Dedifferentiated amniotic fluid mesenchymal stem cell (primary cell): Measurements from ENCODE around the gene HRH4.

Source experiments
- DNase-seq: peaks from one replicate; pipeline ENCODE4 v3.0.0-alpha.2; 2016; ENCODE audit errors: extremely low spot score

HRH4 gene

GRCh38 chr18:24465486-24465885 is 5.0 kb downstream of the HRH4 start:
- DNase-seq = no peak

DNA sequence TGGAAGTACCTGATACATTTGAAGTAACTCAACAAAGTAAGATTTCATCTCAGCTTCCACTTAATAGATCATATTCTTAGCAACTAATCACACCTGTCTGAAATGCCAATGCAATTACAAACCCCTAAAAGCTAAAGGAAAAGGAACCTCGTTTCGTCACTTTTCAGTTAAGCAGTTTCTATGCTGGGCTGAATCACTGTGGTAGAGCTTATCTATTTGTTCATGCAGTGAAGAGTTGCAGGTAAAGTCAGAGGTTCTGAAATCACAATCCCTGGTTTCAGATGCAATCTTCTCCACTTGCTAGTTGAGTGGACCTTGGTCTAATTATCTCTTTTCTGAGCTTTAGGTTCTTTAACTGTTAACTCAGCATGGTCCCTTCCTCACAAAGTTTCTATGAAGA is 6.3 kb downstream of the HRH4 start:
- DNase-seq = no peak

DNA sequence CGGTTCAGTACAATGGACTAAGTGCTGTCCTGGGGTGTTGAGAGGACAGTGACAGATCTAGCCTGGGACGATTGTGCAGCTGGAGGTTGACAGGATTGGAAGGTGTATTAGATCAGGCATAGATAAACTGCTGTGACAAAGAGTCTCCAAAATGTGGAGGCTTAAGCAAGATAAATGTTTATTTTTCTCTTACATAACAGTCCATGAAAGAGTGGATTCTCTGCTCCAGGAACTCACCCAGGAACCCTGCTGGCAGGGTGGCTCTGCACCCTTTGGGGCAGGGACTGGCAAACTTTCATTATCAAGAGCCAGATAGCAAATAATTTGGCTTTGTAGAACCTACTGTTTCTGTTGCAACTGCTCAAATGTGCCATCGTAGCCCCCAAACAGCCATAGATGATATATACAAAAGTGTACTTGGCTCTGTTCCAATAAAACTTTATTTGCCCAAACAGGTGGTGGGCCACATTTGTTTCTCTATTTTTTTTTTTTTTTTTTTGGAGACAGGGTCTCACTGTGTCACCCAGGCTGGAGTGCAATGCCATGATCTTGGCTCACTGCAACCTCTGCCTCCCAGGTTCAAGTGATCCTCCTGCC is 9.7 kb downstream of the HRH4 start:
- DNase-seq = no peak

DNA sequence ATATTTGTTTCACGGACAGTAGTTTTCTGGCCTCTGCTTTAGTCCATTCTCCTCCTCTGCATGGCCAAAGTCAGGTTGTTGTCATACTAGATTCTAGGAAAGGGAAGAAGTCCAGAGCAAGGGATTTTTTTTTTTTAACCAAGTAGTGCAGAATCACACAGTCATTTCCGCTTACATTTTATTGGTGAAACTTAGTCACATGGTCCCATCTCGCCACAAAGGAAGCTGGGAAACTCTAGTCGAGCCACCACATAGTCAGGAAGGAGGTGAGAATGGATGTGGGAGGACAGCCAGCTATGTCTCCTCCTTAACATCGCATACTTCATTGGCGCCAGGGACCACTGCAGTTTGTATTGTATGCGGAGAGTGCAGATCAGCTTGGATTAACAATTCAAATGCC is 10.4 kb downstream of the HRH4 start:
- no peak for DNase-seq

- no peak for DNase-seq
Observed at GRCh38 chr18:24472591-24472990, 12.2 kb downstream of the HRH4 start.

DNA sequence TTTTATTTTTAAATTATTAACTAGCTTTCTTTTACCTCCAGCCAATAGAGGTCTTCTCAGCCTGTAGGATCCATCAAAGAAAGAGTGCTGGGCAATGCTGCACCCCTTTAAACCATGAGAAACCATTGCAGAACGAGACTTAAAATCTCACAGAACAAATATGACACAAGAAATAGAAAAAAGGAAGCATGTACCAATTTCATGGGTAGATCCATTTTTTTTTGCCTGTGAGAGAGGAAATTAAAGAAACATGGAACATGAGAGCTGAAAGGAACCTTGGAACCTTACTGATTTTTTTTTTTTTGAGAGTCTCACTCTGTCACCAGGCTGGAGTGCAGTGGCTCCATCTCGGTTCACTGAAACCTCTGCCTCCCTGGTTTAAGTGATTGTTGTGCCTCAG is 14.0 kb downstream of the HRH4 start:
- no peak for DNase-seq

- no peak for DNase-seq
Observed at GRCh38 chr18:24475926-24476589, 15.6 kb downstream of the HRH4 start.

DNA sequence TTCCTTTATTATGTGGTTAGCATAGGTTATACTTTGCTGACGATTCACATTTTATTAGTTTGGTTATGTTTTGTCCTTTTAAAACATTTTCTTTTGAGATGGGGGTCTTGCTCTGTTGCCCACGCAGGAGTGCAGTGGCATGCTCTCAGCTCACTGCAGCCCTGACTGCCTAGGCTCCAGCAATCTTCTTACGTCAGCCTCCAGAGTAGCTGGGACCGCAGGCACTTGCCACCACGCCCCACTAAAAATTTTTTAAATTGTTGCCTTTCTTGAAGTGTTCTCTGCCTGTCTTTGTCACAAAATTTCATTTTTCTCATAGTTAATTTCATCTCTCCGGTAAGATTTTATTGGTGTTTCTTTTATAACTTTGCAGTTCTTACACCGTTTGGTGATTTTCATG is 18.9 kb downstream of the HRH4 start:
- DNase-seq = no peak

- no peak for DNase-seq
Observed at GRCh38 chr18:24482821-24483220, 22.4 kb downstream of the HRH4 start.

DNA sequence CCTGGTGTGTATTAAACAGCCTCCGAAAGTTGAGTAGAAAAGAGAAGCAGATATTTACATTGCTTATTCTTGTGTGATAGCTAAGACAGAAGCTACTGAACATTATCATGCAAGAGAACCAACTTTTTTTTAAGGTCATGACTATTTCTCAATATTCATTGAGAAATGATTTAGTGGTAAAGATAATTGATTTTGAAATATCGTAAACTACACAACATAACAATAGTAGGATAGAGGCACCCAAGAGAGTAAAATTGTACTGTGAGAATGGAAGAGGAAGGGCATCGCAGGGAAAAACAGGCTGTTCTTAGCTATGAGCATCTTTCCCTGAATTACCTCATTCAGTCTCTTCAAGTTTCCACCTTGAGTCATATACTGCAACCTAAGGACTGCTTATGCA is 25.2 kb downstream of the HRH4 start:
- no peak for DNase-seq

DNA sequence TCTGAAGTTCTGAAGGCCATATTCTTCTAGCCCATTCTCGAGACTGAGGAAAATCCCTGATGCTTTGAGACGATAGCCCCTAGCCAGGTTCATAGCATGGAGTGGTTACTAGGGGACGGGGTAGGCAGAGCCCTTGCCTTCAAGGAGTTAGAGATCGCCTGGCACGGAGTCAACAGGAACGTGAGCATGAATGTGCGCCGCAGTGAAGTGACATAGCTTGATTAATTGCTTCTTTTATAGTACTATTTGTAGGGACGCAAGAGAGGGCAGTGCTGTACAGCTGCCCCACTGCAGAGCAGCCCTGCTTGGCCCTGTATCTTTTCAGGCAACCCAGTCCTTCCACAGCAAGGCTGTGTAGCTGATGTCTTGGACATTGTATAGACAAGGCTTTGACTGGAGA is 26.2 kb downstream of the HRH4 start:
- no peak for DNase-seq

DNA sequence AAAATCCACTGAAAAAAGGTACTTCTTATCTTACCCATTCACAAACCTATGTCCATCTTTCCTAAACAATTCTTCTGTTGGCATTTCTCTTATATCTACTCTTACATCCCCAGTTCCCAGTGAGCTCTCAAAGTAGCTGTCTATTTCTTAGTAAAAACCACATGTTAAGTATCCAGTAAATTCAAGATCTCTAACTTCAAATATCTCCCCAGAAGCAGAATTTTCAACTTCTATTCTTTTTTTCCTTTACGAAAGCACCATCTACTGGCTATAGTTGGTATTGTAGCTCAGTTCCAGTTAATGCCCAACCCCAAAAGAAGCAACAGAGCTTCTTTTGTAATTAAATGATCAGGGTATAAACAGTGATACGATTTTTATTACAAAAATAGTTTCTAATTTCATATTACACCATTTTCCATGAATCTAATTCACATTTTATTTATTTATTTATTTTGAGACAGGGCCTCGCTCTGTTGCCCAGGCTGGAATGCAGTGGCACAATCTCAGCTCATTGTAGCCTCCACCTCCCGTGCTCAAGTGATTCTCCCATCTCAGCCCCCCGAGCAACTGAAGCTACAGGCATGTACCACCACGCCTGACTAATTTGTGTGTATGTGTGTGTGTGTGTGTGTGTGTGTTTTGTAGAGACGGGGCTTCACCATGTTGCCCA is 28.5 kb downstream of the HRH4 start:
- DNase-seq = peak; percentile 59

- peak; percentile 21 for DNase-seq
Observed at GRCh38 chr18:24490539-24490938, 30.1 kb downstream of the HRH4 start.

DNA sequence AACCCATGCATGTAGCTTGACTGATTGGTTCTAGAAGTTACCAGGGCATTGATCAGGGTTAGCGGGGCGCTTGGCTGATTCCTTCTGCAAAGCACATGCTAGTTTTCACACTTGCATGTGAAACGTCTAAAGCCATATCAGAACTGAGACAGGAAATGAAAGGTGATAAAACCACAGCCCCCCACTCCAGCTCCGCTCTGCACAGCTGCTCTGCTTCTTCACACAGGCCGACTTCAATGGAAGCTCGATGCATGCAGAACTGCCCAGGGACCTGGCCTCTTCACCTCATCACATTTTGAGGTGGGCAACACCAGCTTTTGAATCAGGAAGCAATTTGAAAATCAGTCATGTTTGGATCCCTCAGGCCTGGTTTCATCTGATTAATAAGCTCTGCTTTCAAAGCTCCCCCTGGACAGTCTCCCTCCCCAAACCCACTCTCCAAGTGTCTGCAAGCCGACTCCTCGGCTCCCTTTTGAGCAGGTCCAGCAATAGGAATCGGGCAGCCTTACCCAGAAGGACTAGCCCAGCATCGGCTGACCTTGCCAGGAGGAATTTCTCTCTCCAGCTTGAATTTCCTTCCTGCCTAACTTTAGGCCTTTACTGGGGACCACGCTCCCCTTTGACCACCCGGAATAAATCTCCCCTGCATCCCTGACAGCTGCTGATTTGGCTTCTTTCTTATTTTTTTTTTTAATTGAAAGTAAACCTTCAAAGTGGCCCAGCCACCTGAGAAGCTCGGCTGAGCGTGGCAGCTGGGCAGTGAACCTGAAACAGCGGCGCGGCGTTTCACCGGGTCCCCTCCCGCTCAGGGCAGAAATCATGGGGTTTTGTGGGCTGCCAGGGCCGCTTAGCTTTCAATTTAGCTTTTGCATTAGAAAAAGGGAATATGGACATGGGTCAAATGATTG is 31.7 kb downstream of the HRH4 start:
- no peak for DNase-seq

- DNase-seq = no peak
Observed at GRCh38 chr18:24494586-24494985, 34.1 kb downstream of the HRH4 start.

DNA sequence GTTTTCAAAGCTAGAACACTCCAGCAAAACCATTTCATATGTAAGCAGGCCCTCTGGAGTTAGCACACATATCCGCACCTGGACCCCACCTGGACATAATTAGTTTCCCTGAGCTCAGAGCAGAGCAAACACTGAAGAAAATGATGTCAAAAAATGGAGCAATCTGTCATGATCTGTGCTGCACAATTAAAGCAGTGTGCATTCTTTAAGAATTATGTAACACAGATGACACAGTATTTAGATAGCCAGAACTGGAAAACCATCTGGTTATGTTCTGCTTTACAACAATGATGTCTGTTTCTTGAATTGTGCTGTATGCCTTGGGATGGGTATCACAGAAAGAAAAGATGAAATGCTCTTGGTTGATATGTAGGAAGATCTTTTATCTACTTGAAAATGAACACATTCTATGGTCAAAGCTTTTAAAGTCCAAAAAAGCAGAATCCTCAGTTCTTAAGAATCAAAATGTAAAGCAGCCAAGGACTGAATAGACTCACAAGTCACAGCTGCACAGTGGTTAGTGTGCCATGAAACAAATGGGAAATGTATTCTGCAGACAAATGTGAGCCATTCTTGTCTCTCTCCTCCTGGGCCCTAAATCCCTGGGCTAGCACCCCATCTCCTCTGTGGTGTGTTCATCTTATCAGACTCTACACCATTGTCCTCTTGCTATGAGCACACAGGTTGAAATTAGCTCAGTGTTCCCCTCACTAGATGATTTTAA is 36.8 kb downstream of the HRH4 start:
- peak; percentile 44 for DNase-seq

DNA sequence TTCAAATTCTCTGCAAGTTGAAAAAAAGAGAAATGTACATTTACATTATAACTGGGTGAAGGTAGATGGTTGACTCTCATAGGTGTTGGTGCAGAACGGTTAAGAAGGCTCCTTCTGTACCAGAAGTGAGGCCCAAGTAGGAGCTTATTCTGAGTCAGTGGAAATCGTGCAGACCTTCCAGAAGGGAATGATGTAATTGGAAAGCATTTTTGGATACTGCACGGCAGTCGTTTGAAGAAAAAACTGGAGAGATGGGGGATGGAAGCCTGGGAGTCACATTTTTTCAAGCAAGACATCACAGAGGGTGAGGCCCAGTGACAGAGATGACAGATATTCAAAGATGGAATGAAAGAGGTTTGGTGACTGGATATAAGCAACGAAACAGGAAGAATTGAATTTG is 39.4 kb downstream of the HRH4 start:
- peak; percentile 56 for DNase-seq

DNA sequence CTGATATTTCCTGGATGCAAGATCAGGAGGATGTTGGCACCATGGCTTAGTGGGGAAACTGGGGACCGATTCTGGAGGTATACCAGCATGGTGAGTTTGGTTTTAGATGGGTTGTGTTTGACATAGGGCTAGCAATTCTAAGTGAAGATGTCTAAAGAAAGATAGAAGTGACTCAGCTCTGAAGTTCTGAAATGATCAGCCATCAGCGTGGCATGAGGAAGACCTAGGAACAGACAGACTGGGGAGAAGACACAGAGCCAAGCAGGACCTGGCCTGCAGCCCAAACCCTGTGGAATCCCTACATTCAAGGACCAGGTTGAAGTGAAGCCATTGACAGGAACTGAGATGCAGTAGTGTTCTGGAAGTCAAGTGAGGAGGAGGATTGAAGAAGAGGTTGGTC is 39.8 kb downstream of the HRH4 start:
- no peak for DNase-seq

DNA sequence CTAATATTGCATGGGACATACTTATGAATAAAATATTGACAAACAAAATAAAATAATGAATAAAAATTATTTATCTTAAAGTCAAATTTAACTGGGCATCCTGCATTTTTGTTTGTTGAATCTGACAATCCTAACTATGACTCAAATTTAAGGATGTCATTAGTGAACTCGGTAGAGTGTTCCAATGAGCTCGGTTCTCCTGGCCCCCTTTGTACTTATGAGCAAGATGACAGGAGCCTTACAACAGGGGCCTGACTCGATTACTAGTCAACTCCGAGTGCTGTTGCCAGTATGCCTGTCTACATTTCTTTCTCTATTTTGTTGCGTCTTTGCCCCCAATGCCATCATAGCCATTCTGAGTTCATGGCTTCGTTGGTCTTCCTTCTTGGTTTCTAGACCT is 40.3 kb downstream of the HRH4 start:
- no peak for DNase-seq

DNA sequence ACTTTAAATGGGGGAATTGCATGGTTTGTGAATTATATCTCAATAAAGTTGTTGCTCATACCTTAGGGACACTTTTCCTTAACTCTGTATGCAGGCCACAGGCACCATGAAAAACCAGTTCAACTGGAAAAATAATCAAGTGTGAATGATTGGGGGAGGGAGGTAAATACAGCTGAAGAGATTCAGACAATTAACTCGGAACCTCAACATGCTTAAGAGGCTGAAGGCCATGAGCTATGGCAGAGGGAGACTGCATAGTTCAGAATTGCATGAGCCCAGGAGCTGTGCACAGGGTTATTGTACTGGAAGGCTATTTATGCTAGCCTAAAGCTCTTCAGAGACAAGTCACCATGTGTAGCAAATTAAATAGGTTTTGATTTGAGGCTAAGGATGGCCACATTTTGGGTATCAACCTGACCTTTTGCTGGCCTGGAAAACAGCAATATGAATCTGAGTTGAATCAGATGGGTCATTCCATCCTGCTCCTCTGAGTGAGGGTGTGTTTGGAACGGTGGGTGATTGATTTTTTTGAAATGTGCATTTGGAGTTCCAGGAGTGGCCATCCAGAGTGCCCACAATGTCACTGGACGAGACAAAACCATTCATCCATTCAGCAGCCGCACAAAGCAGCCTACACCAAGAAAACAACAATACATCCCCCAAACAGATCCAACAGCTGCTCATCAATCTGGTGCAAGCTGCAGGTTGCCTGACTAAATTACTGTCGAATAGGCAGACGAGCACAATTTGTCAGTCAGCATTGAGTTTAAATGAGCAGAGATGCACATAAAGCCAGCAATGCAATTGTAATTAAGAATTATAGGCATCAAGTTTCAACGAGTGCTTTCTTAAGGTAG is 42.5 kb downstream of the HRH4 start:
- DNase-seq = no peak

DNA sequence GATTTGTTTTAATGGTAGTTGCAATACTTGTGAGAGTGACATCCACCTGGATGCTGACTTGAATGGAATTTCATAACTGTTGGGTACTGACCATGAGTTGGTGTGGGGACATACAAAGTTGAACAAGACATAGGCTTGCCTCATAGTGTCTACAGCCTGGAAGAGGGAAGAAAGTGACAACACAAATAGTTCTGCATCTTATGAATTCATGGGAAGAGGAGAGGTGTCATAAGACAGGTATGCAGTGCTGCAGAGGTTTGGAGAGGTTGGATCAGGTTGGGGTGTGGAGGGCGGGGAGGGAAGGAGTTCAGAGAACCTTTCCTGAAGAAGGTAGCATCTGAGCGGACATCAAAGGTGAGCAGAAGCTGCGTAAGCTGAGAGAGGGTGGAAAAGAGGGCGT is 44.0 kb downstream of the HRH4 start:
- no peak for DNase-seq
